Gastrocnemius medialis (tissue), 4 donors: Measurements from ENCODE around the gene B3GALT5. TPM values are rescaled to one million over a fixed set of nuclear protein-coding genes. Genes with fewer than 3 reads are reported as not detected.

Source experiments
- ATAC-seq, 2 donors: fragments of 150-250 bp; one replicate each; pipeline ENCODE4 v1.9.1; 2016
- DNase-seq, 2 donors: peaks; one replicate each; pipeline ENCODE4 v3.0.0-alpha.2; 2019
- H3K27ac ChIP-seq, 4 donors: fragments of 200-600 bp; sonication (generic); 1 replicate in 1 of 4; 2 replicates in 3 of 4; pipeline ENCODE4 v1.5.1; 2016 to 2018; ENCODE audit warnings: mild to moderate bottlenecking in 2 of 4, moderate library complexity in 1 of 4
- H3K27me3 ChIP-seq, 3 donors: fragments of 200-600 bp; sonication (generic) in 2 of 3; 1 replicate in 1 of 3; 2 replicates in 2 of 3; pipeline versions ENCODE4 v1.5.1 to v1.6.0; 2016 to 2019; ENCODE audit warnings: mild to moderate bottlenecking in 1 of 3, moderate library complexity in 1 of 3
- H3K36me3 ChIP-seq, 2 donors: fragments of 200-600 bp; sonication (generic) in 1 of 2; one replicate each; pipeline ENCODE4 v1.5.1; 2017 to 2018
- H3K4me1 ChIP-seq, 2 donors: fragments of 200-600 bp; sonication (generic) in 1 of 2; one replicate each; pipeline ENCODE4 v1.5.1; 2016 to 2017; ENCODE audit warnings: mild to moderate bottlenecking in 2 of 2
- H3K4me3 ChIP-seq, 4 donors: fragments of 200-600 bp; sonication (generic) in 3 of 4; 1 replicate in 1 of 4; 2 replicates in 3 of 4; pipeline ENCODE4 v1.5.1; 2016 to 2019; ENCODE audit warnings: mild to moderate bottlenecking in 2 of 4
- H3K9me3 ChIP-seq, 3 donors: fragments of 200-600 bp; sonication (generic) in 2 of 3; 1 replicate in 1 of 3; 2 replicates in 2 of 3; pipeline ENCODE4 v1.5.1; 2016 to 2019
- POLR2A ChIP-seq, 2 donors: fragments of 450-650 bp; IDR thresholded peaks; one replicate each; pipeline ENCODE4 v1.6.1; 2017; ENCODE audit warnings: antibody characterized with exemption in 2 of 2, mild to moderate bottlenecking in 2 of 2, moderate library complexity in 2 of 2
- in situ Hi-C, 4 donors: fragments of 200-750 bp; cut with MboI; loops; one replicate each; pipeline versions ENCODE4 v1.15.0 to v1.8.0; 2017; ENCODE audit warnings: low sequenced_read_pairs in 4 of 4
- intact Hi-C: fragments of 100-400 bp; cut with DNase I; formaldehyde crosslinking; loops from one replicate; pipeline ENCODE4 v1.15.1; 2023; ENCODE audit warnings: low total_unique reads
- total RNA-seq, 4 donors: library from RNA; depleted of rRNA; stranded (reverse); fragments of >200 nt; gene quantifications; one replicate each; pipeline versions ENCODE4 v1.1.0 to v1.2.3, GENCODE V29; 2016
- TF ChIP-seq, protein P1 (sequence below), 5 experiments: fragments of 450-650 bp in 3 of 5; fragments of 200-600 bp in 2 of 5; sonication (generic) in 2 of 5; IDR thresholded peaks in 4 of 5; conservative IDR thresholded peaks in 1 of 5; 1 replicate in 4 of 5; 2 replicates in 1 of 5; pipeline ENCODE4 v1.5.1; 2016 to 2019; ENCODE audit warnings: antibody characterized with exemption in 5 of 5, mild to moderate bottlenecking in 3 of 5, moderate library complexity in 3 of 5

The B3GALT5 gene, protein sequence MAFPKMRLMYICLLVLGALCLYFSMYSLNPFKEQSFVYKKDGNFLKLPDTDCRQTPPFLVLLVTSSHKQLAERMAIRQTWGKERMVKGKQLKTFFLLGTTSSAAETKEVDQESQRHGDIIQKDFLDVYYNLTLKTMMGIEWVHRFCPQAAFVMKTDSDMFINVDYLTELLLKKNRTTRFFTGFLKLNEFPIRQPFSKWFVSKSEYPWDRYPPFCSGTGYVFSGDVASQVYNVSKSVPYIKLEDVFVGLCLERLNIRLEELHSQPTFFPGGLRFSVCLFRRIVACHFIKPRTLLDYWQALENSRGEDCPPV
- total RNA-seq: 1 to 10 TPM in 1 of 4 donors, under 1 TPM in 1, not detected in 2; 0.02 to 1.3 TPM

DNA sequence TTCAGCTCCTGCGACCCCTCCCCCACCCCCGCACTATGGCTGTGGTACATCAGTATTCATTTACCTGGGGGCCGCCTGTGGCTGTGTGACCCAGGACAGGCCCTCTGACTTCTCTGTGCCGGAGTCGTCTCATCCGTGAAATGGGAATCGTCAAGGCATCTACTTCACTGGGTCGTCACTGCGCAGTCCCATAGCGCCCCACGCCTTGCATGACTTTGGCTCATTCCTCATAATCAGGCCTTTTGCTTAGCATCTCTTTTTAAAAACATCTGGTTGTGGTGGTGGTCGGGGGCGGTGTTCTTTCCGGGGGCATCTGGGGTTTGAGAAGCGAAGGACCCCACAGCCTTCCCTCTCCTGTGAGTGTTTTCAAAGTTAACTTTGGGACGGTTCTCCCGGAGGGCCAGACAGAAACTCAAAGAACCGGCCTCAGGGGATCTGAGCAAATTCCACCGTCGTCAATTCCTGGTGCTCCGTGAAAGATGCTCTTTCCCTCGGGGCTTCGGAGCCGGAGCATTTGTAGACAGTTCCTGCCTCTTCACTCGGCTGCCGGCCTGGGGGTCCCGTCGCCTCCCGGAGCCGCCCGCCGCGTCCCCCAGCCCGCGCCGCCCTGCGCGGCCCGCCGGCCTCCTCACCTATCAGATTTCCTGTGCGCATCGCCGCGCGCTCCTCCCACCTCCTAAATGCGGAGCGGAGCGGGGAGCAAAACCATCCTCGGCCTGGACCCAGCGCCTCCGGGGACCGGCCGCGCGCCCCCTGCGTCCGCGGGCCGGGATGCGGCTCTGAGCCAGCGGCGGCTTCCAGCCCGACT lies at the start of gene B3GALT5:
Gene B3GALT5, plus strand, starts transcription at position 708 of the 808 bp plus-strand sequence. CDS start 47,620 bp downstream, outside the sequence.
- H3K36me3 ChIP-seq: no peaks in the 10 kb centered on the region
- in situ Hi-C loops (no loop called here), intact Hi-C loops (no loop called here)
- no peak for DNase-seq
- H3K27me3 ChIP-seq: peaks cover 20 to 40% (median 40%) of the 10 kb centered on the region in 3 donors
- peak within 1 kb of the TSS in 3 of 4 donors; percentile 10 to 33 (median 21) for H3K4me3 ChIP-seq
- no peaks in the 10 kb centered on the region for H3K4me1 ChIP-seq
- TF ChIP-seq, protein P1, sequence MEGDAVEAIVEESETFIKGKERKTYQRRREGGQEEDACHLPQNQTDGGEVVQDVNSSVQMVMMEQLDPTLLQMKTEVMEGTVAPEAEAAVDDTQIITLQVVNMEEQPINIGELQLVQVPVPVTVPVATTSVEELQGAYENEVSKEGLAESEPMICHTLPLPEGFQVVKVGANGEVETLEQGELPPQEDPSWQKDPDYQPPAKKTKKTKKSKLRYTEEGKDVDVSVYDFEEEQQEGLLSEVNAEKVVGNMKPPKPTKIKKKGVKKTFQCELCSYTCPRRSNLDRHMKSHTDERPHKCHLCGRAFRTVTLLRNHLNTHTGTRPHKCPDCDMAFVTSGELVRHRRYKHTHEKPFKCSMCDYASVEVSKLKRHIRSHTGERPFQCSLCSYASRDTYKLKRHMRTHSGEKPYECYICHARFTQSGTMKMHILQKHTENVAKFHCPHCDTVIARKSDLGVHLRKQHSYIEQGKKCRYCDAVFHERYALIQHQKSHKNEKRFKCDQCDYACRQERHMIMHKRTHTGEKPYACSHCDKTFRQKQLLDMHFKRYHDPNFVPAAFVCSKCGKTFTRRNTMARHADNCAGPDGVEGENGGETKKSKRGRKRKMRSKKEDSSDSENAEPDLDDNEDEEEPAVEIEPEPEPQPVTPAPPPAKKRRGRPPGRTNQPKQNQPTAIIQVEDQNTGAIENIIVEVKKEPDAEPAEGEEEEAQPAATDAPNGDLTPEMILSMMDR (IDR thresholded peaks at IDR 0.05 in 4 of 5, conservative IDR thresholded peaks at IDR 0.05 in 1 of 5): no peak
- no peak for TF ChIP-seq POLR2A (IDR thresholded peaks at IDR 0.05)
- no peak within 1 kb of the TSS for H3K27ac ChIP-seq
- ATAC-seq: no peak
- H3K9me3 ChIP-seq: no peaks in the 10 kb centered on the region

DNA sequence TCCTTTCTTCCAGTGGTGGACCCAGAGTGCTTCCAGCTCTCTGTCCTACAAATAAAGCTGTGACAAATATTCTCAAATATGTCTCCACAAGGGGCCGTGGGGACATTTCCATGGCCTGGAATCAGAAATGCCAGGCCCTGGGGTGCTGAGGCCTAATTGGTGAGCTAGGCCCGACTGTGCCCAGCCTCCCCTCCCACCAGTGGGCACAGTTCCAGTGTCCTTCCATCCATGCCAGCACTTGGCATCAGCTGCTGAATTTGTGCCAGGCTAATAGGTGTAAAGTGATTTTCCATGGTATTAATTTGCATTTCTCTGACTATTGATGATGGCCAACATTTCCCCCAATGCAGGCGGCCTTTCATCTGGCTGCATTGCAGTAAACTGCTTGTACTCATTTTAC lies 48.5 kb upstream of the B3GALT5 start:
- H3K36me3 ChIP-seq: no peaks in the 10 kb centered on the region
- no peaks in the 10 kb centered on the region for H3K9me3 ChIP-seq
- H3K4me1 ChIP-seq: no peaks in the 10 kb centered on the region
- no peaks in the 10 kb centered on the region for H3K27me3 ChIP-seq
- in situ Hi-C loops: no loop called here
- TF ChIP-seq, protein P1 (IDR thresholded peaks at IDR 0.05 in 4 of 5, conservative IDR thresholded peaks at IDR 0.05 in 1 of 5): no peak
- no peak for TF ChIP-seq POLR2A (IDR thresholded peaks at IDR 0.05)
- no peak overlapping the region for H3K4me3 ChIP-seq
- H3K27ac ChIP-seq: no peak overlapping the region
- ATAC-seq (no peak), DNase-seq (no peak)
- intact Hi-C loops: no loop called here

DNA sequence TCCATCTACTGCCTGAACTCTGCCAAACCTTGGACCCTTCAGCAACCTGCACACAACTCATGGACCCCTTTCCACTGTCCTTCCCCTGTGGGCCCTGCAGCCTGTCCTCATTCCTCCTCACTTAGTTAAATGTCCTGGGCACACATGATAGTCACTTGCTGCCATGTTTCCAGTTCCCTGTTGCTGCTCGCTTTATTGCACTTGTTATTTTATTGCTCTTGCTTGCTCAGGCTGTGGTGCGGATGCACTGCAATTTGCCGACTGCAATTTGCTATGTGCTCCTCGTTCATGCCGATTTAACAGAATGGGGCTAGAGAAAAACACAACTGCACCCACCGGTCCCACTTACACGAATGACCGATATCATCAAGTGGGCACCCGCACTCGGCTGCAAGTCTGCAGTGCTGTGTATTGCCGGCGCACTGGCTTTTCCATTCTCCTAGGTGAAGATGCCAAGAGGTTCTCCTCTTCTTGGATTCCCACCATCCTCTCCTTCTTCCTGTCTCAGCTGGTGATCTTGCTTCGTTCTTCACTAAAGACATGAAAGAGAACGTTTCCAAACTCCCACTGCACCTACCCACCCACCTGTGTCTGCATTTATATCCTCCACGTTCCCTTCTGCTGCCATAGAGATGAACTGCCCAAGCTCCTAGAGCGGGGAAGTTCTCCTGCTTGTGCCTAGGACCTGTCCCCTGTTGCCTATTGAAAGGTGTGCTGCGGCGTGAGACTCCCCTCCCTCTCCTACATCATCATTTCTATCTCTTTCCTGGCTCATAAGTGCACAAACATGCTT lies 45.4 kb upstream of the B3GALT5 start:
- DNase-seq: no peak
- intact Hi-C loops: no loop called here
- no peaks in the 10 kb centered on the region for H3K36me3 ChIP-seq
- H3K4me3 ChIP-seq: no peak overlapping the region
- H3K4me1 ChIP-seq: no peaks in the 10 kb centered on the region
- TF ChIP-seq, protein P1 (IDR thresholded peaks at IDR 0.05 in 4 of 5, conservative IDR thresholded peaks at IDR 0.05 in 1 of 5): no peak
- TF ChIP-seq POLR2A (IDR thresholded peaks at IDR 0.05): no peak
- in situ Hi-C loops: no loop called here
- no peak overlapping the region for H3K27ac ChIP-seq
- H3K9me3 ChIP-seq: no peaks in the 10 kb centered on the region
- no peak for ATAC-seq
- no peaks in the 10 kb centered on the region for H3K27me3 ChIP-seq

DNA sequence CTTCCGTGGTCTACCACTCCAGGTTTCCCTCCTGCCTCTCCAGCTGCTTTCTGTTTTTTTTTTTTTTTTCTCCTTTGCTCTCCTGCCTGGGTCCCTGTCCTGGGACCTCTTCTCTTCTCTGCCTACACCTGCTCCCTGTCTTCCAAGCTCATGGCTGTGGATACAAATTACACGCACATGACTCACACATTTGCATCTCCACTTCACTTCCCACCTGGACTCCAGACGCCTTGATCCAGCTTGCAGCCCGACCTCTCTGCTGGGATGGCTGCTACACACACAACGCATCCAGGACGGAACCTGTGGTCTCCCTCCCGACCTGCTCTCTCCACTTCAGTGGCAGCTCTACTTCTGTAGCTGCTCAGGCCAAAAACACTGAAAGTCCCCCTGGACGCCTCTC lies 44.4 kb upstream of the B3GALT5 start:
- H3K36me3 ChIP-seq: no peaks in the 10 kb centered on the region
- no peak overlapping the region for H3K4me3 ChIP-seq
- no peaks in the 10 kb centered on the region for H3K9me3 ChIP-seq
- in situ Hi-C loops (no loop called here), intact Hi-C loops (no loop called here)
- ATAC-seq: no peak
- H3K4me1 ChIP-seq: no peaks in the 10 kb centered on the region
- no peak for TF ChIP-seq POLR2A (IDR thresholded peaks at IDR 0.05)
- TF ChIP-seq, protein P1 (IDR thresholded peaks at IDR 0.05 in 4 of 5, conservative IDR thresholded peaks at IDR 0.05 in 1 of 5): no peak
- no peak overlapping the region for H3K27ac ChIP-seq
- no peak for DNase-seq
- H3K27me3 ChIP-seq: no peaks in the 10 kb centered on the region
